ENCODE results near the gene COLEC11. TPM values are rescaled to one million over a fixed set of nuclear protein-coding genes. Genes with fewer than 3 reads are reported as not detected.

Gene COLEC11
- total and polyA plus RNA-seq, 2 of the 13 experiments (the other 11 are each of a cell fraction or from before 2014, with no cell fraction given) = 1.5 to 3.0 TPM

- TF ChIP-seq FOSL2 (CRISPR knock-in tag; IDR thresholded peaks at IDR 0.05) (no peak), NR1H2 (CRISPR knock-in tag; IDR thresholded peaks at IDR 0.05; ENCODE audit: borderline replicate concordance, low read depth) (no peak), ZMYM4 (CRISPR knock-in tag; IDR thresholded peaks at IDR 0.05) (no peak), SMARCE1 (IDR thresholded peaks at IDR 0.05; ENCODE audit: borderline replicate concordance) (no peak)
Measured at GRCh38 chr2:3630631-3631030, 35.7 kb downstream of the COLEC11 start (continued).

GRCh38 chr2:3631161-3631850 lies 36.4 kb downstream of the COLEC11 start:
- Histone ChIP-seq H3K4me1 (ENCODE audit: insufficient read depth, low read length) (peaks cover 8% of the 10 kb centered on the region), H3K9me3 (ENCODE audit: low read length) (no peaks in the 10 kb centered on the region), H2AFZ (ENCODE audit: low read length) (no peak overlapping the region), H3K9ac (ENCODE audit: insufficient read depth, low read depth, low read length) (no peak overlapping the region), H3K27me3 (ENCODE audit: control insufficient read depth in 1 of 2, insufficient read depth in 2 of 2, low read length in 2 of 2) (peaks cover 3 to 35% of the 10 kb centered on the region in 2 experiments), H3K4me2 (ENCODE audit: low read depth, low read length) (no peak overlapping the region), H3K36me3 (replicated peaks in 1 of 2; ENCODE audit: control insufficient read depth in 1 of 2, insufficient read depth in 2 of 2, low read length in 2 of 2) (no peaks in the 10 kb centered on the region), H3K79me2 (ENCODE audit: insufficient read depth, low read length) (no peaks in the 10 kb centered on the region), H3K27ac (ENCODE audit: extremely low read length, insufficient read depth, low read length) (no peak overlapping the region), H4K20me1 (ENCODE audit: insufficient read depth, low read length) (no peaks in the 10 kb centered on the region), H3K4me3 (replicated peaks in 1 of 3; ENCODE audit: insufficient read depth in 1 of 3, low read depth in 2 of 3, low read length in 3 of 3) (no peak overlapping the region)
- 70% methylated on average over 11 of the region's 15 CpGs for WGBS (ENCODE audit: low lambda C conversion rate)
- FAIRE-seq (no peak), DNase-seq (ENCODE audit: low spot score) (no peak), ATAC-seq (no peak)
- no TSS peak for BruUV-seq (replicated peaks)
- in situ Hi-C loops (cut with HindIII; ENCODE audit: extremely low pct_ligation_motif_present, low pct_unique_long_range_greater_than_20kb) (no loop called here), intact Hi-C loops (cut with micrococcal nuclease; ENCODE audit: unreplicated experiment) (loop anchor here (5.0 kb wide), 1 partner anchor 944 kb away; no protein-coding TSS in a partner anchor)
- POLR2A ChIA-PET = no interaction called here
- CTCF ChIA-PET (ENCODE audit: low intra/inter-chr PET ratio, low total read pairs) = no interaction called here
- TF ChIP-seq TEAD3 (CRISPR knock-in tag; optimal IDR thresholded peaks at IDR 0.05; ENCODE audit: borderline replicate concordance) = no peak
- no peak for TF ChIP-seq NR2F6 (IDR thresholded peaks at IDR 0.05)
- no peak for TF ChIP-seq NR2F6 (CRISPR knock-in tag; IDR thresholded peaks at IDR 0.05)
- TF ChIP-seq RFXANK (CRISPR knock-in tag; IDR thresholded peaks at IDR 0.05) = no peak
- TF ChIP-seq CBX5 (CRISPR knock-in tag; IDR thresholded peaks at IDR 0.05; ENCODE audit: borderline replicate concordance) = no peak
- no peak for TF ChIP-seq YY1 (IDR thresholded peaks at IDR 0.05; ENCODE audit: insufficient read depth, insufficient replicate concordance, low read depth, low read length)
- TF ChIP-seq DBP (CRISPR knock-in tag; IDR thresholded peaks at IDR 0.05; ENCODE audit: not compliant biosample characterization) = no peak
- TF ChIP-seq NRL (CRISPR knock-in tag; IDR thresholded peaks at IDR 0.05; ENCODE audit: borderline replicate concordance) = no peak
- TF ChIP-seq ZNF501 (CRISPR knock-in tag; IDR thresholded peaks at IDR 0.05) = no peak
- TF ChIP-seq RAD51 (IDR thresholded peaks at IDR 0.05; ENCODE audit: borderline replicate concordance) = no peak
- TF ChIP-seq TBX3 (IDR thresholded peaks at IDR 0.05; ENCODE audit: borderline replicate concordance) = no peak
- TF ChIP-seq KLF16 (CRISPR knock-in tag; IDR thresholded peaks at IDR 0.05) = no peak
- no peak for TF ChIP-seq MLXIP (CRISPR knock-in tag; IDR thresholded peaks at IDR 0.05; ENCODE audit: borderline replicate concordance)
- no peak for TF ChIP-seq ZFP37 (CRISPR knock-in tag; IDR thresholded peaks at IDR 0.05; ENCODE audit: borderline replicate concordance)
- TF ChIP-seq RAD21 (CRISPR knock-in tag; IDR thresholded peaks at IDR 0.05) = no peak
- TF ChIP-seq ZNF160 (CRISPR knock-in tag; IDR thresholded peaks at IDR 0.05) = no peak
